GM19240 (cell line): ENCODE measurements around the gene HJV.

Source experiments
- DNase-seq: peaks from one replicate; pipeline ENCODE4 v3.0.0; 2011; ENCODE audit warnings: low spot score; ENCODE audit not compliant: insufficient read length

The HJV gene

DNA sequence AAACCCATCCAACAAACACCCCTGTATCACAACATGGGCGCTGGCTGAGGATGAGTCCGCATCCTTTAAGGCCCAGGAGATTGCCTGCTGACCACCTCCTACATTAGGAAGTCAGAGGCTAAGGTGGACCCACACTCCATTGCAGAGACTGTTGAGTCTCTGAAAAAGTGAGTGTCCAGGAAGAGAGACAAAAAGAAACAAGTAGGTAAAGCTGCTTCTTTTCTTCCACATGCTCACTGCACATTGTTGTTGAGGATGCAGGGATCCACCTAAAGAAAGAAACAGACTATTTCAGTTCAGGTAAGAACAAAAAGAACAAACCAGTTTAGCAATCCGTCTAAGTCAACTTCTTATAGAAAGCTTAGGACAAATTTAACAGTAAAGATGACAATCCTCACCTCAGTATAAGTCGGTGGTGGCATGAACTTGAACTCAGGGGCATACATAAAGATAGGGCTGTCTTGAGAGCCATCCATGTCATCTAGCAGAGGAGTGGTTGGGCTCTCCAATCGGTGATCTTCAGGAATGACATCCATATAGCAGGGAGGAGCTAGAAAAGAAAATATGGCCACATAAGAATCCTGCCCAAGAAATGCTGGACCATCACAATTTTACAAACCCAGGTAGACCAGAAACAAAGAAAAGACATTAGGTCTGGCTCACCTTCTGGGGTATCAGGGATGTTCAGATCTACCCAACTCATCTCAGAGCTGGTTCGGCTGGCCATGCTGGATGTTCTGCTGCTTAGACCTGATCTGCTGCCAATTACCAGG lies 27.7 kb downstream of the HJV start:
- no peak for DNase-seq

DNA sequence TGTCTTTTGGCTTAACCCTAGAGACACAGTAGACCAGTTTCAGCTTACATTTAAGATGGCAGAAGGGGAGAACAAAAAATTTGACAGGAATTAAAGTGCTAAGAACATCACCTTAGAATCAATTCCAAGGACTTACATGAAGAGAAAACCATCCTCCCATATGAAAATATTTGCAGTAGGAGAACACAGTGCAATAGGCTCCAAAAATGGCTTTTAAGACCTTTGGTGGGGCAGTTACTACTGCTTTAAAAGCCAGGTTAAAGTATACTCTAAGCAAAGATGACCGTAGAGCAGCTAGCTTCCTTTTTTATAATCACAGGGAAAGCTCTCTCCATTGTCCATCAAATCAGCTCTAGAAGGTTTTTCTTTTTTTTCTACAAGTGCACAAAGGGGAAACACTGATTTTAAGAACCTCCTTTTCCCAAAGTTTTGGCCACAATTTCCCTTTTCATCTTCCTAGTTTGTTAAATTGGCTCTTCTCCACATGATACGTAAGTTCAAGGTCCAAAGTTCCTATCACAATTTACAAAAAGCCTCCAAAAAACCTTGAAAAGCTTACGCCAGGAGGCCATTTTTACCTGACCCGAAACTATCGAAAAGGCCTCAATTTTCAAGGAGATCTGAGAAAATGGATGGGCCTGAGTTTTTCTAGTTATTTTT lies 28.4 kb downstream of the HJV start:
- DNase-seq: no peak

DNA sequence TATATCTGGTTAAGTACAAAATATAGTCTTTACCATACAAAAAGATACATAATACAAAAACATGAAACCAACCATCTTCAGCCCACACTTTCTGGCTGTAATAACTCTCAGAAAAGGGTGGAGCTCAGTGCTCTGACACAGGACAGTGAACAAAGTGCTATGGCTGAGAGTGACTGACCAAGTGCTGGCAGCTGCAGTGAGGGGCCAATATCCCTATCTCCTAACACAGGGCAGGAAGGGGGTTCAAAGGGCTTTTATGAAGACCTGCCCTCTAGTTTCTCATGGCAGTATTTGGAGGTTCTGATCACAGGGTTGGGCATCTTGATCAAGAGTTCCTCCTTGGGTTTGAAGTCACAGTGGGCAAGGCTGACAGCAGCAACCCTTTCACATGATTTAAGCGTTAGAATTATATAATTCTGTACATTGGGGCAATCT lies 29.0 kb downstream of the HJV start:
- no peak for DNase-seq

DNA sequence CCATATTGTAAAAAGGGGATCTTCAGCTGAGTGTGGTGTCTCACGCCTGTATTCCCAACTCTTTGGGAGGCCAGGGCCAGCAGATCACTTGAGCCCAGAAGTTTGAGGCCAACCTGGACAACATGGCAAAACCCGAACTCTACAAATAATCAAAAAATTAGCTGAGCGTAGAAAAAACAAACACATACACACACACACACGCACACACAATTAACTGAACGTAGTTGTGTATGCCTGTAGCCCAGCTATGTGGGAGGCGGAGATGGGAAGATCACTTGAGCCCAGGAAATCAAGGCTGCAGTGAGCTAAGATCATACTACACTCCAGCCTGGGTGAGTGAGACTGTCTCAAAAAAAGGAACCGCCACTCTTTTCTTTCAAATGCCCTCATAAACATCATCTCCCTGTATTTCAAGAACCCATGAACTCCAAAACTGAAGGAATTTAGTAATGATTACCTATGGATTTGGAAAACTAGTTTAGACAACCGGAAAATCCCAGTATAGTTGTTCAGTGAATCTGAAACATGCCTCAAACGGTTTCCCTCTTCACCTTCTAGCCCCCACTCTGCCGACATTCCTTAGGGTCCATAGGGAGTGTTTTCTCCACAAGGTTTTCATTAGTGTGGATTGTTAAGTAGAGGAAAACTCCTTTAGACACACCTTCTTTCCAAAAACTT lies 29.7 kb downstream of the HJV start:
- no peak for DNase-seq

DNA sequence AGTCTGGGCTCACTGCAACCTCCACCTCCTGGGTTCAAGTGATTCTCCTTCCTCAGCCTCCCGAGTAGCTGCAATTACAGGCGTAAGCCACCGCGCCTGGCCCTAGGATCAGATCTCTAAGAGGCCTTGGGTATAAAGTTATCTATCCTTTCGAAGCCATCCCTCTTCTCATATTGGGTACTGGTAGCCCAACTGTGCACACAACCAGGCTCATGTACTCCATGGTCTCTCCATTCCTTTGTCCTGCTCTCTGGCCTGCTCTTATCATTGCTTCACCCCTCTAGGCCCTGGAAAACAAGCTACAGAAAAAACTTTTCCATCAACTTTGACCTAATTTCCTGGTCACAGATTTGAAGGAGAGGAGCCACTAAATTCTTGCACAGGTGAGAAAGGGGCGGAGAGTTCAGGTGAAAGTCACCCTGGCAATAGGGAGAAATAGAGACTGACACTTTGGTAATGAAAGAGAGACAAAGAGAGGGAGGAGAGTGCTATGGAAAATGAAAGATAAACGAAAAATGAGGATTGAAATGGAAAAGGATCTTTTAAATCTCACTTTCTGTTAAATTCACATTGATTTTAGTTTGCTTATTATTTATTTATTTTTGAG lies 31.2 kb downstream of the HJV start:
- DNase-seq: no peak

DNA sequence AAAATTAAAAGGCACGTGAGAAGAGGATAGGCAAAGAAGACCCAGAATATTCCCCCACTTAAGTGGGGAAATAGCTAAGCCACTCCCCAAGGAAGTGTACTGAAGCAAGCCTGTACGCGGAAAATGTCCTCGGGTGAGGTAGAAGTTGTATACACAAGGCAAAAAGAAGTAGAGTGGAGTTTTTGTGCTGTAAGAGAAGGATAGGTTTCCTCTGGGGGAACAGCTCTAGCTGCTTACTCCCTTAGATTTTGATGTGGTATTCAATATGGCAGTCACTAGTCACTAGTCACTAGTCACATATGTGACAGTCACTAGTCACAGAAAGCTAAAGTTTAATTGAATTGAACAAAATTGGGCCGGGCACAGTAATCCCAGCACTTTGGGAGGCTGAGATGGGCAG lies 32.8 kb downstream of the HJV start:
- DNase-seq: no peak

DNA sequence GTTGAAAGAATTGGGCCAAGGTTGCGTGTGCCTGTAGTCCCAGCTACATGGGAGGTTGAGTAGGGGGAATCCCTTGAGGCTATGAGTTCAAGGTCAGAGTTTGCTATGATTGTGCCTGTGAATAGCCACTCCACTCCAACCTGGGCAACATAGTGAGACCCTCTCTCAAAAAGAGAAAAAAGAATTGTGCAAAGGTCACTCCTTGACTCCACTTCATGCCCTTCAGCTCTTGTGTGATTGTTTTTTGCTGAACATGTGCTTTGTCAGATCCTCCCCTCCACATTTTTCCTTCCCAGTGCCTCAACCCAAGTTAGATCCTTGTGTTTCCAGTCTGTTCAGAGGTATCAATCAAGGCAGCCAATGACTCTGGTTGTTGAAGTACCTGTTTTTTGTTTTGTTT lies 33.6 kb downstream of the HJV start:
- no peak for DNase-seq

DNA sequence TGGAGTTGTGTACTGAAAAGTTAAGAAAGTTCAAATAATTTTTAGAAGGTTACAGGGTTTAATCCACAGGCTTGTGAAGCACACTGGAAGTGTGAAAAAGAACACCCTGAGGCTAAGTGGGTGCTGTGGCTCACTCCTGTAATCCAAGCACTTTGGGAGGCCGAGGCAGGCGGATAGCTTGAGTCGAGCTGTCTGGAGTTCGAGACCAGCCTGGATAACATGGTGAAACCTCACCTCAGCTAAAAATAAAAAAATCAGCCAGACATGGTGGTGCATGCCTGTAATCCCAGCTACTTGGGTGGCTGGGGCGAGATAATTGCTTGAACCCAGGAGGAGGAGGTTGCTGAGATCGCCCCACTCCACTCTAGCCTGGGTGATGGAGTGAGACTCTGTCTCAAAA lies 35.0 kb downstream of the HJV start:
- DNase-seq: no peak

DNA sequence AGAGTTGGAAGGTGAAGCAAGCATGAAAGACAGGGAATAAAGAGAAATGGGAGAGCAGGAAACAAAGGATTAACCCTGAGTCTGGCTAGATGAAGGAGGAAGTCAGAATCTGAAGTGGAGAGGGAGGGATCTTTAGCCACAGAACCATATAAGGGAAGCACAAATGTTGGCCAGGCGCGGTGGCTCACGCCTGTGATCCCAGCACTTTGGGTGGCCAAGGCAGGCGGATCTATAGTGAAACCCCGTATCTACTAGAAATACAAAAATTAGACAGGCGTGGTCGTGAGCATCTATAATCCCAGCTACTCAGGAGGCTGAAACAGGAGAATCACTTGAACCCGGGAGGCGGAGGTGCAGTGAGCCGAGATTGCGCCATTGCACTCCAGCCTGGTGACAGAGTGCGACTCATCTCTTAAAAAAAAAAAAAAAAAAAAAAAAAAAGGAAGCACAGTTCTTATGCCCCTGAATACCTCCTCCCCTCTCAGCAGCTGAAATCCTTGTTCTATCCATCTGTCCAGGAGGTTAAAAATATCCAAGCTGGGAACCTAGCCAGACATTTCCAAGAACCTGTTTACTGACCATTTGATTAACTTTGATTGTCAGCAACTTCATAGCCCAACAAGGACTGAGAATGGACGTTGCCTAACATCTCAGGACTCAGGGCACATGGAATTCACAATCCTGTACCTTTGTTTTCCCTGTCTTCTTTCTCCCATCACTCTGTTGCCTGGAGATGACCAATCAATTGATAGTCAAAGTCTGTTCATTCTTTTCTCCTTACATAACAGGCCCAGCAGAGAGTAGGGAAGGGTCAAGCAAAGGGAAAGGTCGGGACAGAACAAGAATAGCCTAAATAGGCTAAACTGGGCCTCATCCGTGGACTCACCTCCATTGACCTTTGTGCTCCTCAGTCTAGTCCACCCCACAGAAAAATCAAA lies 35.8 kb downstream of the HJV start:
- no peak for DNase-seq

DNA sequence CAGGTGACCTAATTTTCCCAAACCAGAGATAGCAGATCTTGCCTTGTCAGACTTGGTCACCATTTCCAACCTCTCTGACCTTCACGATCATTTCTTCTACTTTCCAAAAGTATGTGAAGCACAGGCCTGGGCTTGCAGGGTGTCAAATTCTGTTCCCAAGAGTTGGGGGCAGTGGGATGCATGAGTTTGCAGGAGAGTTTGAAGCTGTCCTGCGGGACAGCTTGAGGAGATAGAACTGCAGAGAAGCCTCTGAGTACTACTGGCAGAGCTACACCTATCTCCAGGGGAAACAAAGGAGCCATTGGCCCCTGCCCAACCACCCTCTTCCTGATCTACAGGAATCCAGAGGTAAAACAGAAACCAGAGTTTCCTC lies 36.4 kb downstream of the HJV start:
- no peak for DNase-seq

DNA sequence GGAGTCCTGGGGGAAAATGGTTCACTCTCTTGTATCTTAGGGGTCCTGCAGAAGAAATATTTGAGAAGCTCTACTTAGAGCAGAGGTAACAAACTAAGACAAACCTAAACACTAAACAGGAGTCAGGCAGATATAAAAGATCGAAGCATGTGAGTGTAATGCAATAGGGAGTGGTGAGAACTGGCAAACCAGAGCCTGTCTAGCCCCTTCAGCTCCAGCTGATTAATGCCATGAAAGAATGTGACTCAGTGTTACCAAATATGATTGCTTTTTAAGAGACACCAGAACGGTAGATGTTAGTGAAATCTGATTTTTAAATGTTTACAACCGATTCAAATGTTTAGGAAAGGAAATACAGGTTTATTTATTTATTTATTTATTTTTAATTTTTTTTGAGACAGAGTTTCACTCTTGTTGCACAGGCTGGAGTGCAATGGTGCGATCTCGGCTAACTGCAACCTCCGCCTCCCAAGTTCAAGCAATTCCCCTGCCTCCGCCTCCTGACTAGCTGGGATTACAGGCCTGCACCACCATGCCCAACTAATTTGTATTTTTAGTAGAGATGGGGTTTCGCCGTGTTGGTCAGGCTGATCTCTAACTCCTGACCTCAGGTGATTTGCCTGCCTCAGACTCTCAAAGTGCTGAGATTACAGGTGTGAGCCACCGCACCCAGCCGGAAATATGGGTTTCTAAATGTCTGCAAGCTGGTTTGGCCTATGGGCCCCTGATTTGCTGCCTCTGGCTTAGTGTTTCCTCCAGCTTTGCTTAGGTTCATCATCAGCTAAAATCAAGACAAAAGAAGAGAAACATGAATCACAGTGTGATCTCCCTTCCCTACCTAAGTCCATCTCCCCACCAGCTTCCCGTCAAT lies 37.3 kb downstream of the HJV start:
- DNase-seq: no peak

DNA sequence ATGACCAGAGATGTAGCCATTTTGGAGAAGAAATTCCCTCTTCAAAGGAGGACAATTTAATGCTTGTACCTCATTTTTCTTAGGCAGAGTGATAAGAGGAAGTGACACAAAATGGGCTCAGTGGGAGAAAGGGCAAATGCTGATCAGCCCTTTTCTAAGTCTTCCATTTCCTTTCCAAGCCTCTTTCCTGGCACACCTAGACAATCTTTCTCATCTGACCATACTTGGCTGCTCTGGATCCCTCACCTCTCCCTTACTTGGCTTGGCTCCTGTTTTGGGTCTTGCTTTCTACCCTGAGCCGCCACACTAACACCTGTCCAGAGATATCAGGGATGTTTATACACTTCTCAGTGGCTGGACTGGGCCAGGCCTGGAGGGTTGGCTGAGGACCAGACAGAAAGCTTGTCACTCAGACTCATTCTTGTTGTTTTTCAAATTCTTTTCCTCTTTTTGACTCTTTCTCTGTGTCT lies 38.3 kb downstream of the HJV start:
- no peak for DNase-seq

DNA sequence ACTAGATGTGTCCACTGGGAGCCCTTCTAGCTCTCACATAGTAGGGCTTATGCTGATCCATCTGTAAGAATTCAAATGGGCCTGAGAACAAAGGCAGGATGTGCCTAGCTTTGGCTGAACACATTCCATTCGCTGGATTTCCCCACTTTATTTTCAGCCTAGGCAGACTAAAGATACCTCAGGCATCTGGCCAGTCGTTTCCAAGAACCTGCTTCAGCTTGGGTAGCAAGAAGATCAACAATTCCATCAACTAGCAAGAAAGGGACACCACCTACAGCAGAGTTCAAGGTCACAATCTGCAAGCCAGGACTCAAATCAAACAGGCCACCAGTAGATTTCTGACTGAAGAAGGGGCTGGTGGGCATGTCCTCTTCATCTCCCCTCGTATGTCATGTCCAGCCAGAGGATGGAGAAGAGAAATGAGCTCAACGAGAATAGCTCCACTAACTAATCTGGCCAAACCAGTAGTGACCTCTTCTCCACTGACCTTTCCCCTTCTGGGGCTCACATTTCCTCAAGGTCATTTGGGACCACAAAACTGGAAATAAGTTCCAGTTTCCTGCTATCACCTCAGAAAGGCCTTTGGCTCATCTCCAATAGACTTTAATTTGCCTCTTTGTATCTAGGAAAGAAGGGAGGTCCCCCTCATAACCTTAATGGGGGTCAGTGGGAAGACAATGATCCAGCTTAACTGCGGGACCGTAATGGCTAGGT lies 39.4 kb downstream of the HJV start:
- DNase-seq: no peak

DNA sequence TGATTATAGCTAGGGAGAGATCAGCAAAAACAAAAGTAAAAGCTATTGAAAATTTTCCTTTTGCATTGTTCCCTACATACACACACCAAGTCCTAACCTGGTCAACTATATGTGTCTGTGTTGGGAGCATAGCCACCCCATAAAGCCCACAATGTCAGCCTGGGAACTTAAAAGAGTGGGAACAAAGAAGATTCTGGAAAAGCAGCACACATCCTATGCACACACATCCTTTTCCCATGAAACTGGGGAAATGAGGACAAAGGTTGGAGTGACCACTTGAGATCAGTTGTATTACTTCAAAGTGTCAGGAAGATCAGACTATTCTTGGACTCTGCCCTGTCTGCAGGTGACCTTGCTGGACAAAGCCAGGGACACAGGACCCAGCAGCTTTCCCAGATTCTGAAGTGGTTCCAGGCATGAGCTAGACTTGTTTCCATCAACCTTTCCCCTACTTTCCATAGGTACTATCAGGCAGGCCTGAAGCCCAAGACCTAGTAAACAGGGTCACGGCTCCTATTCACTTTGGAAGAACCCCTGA lies 41.0 kb downstream of the HJV start:
- no peak for DNase-seq

DNA sequence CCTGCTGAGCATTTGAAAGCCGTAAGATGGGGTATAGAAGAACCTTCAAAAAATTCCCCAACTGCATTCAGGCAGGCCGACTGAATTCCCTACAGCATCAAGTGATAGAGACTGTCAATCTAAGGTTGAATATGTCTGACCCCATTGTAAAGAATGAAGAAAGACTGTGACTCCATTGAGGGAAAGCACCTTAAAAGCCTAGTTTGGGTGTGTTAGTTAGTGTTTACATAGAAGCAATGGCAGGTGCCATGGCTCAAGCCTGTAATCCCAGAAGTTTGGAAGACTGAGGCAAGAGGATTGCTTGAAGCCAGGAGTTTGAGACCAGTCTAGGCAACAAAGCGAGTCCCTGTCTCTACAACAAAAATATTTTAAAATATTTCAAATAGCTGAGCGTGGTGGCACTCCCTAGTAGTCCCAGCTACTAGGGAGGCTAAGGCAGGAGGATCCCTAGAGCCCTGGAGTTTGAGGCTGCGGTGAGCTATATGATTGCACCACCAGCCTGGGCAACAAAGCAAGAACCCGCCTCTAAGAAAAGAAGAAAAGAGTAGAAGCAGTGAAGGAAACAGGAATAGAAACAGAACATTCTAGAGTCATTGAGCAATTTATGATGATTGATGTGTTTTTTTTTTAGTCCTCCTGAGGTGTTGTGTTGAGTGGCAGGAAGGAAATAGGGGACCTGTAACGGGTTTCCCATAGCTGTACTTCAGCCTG lies 41.6 kb downstream of the HJV start:
- no peak for DNase-seq

DNA sequence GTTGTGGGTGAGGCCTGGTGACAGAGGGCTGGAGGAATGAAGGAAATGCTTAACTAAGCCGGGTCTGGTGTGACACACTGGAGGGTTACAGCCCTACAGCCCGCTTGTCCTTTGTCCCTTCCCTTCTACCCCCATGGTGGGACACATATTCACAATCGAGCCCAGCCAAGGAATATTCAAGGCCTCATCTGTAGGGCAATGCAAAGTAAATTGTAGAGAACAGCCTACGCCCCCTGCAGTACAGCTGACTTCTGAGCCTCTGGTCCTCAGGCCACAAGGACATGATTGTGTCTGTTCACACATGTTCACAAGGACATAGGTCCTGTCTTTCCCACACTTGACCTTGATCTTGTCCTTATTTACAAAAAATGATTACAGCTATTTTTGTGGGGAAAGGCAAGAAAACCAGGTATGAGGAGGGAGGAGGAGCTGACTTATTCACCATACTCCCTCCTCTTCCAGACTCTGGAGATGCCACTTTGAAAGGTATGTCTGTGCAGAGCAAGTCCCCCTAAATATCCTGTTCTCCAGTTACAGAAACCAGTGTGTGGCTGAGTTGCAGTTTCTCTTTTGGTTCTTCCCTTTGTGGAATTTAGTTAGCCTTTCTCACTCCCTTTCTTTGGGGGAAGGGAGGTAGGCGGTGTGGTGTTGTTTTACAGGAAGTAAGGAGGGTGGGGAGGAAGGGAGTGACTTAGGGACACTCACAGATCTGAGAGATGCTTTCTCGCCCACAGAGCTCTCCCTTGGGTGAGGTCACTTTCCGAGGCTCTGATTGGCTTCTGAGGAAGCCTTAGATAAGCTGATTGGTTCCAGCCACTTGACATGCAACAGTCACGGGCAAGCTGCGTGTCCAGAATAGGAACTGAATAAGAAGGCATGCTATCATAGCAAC lies 42.4 kb downstream of the HJV start:
- peak; percentile 85 for DNase-seq

DNA sequence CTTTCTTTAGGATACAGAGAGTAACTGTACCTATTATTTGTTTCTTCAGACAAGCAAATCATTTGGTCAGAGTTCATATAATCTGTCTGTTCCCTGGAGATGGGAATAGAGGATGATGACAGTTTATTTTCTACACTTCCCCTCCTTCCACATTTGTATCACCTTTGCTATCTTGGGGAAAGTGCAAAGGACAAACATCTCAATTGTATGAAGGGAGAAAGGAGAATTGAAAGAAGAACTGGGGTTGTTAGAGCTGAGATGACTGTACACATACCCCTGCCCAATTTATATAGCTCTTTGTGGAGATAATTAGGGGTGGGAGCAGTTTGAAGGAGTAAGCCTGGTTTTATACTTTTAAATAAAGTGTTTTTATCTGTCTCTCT lies 43.1 kb downstream of the HJV start:
- no peak for DNase-seq
